Activated T-helper 2 cell treated with anti-CD3 and anti-CD28 coated beads, Interferon-gamma antibody, Interleukin-2, Interleukin-4, amounts not matched to agents 10 μg/mL and 5 μg/mL and 100 μg/mL, durations not matched to agents 14 hours and 24 hours and 36 hours (primary cell): ENCODE results near the gene FGD5. TPM values are rescaled to one million over a fixed set of nuclear protein-coding genes. Genes with fewer than 3 reads are reported as not detected.

Source experiments
- DNase-seq: peaks from one replicate; pipeline ENCODE4 v3.0.0; 2021; ENCODE audit warnings: low spot score
- H3K27ac Mint-ChIP-seq: one replicate; pipeline ENCODE4 v1.8.0; 2021; ENCODE audit warnings: mixed read lengths
- H3K27me3 Mint-ChIP-seq: one replicate; pipeline ENCODE4 v1.8.0; 2021; ENCODE audit warnings: low read depth, mixed read lengths
- H3K36me3 Mint-ChIP-seq: one replicate; pipeline ENCODE4 v1.8.0; 2021; ENCODE audit warnings: low read depth, mixed read lengths
- H3K4me1 Mint-ChIP-seq: one replicate; pipeline ENCODE4 v1.8.0; 2021; ENCODE audit warnings: low read depth, mixed read lengths
- H3K4me3 Mint-ChIP-seq: one replicate; pipeline ENCODE4 v1.8.0; 2021; ENCODE audit warnings: low read depth, mild to moderate bottlenecking, moderate library complexity, mixed read lengths
- H3K9me3 Mint-ChIP-seq: one replicate; pipeline ENCODE4 v1.8.0; 2021; ENCODE audit warnings: mixed read lengths
- intact Hi-C: fragments of 100-400 bp; cut with micrococcal nuclease; formaldehyde crosslinking; loops from one replicate; pipeline ENCODE4 v1.15.1; 2023
- total RNA-seq: library from RNA; stranded (reverse); gene quantifications from 2 replicates; pipeline ENCODE4 v1.2.3, GENCODE V29; 2022

The FGD5 gene
- total RNA-seq, 1 donor from 2014 or later = 0.09 TPM

GRCh38 chr3:14907043-14907966, 88.5 kb downstream of the FGD5 start:
- intact Hi-C loops = no loop called here
- peaks cover 5% of the 10 kb centered on the region for H3K27me3 Mint-ChIP-seq
- no peak for DNase-seq
- no peak overlapping the region for H3K4me3 Mint-ChIP-seq
- no peak overlapping the region for H3K27ac Mint-ChIP-seq
- H3K36me3 Mint-ChIP-seq = no peaks in the 10 kb centered on the region
- no peaks in the 10 kb centered on the region for H3K4me1 Mint-ChIP-seq
- peaks cover 5% of the 10 kb centered on the region for H3K9me3 Mint-ChIP-seq

- H3K4me1 Mint-ChIP-seq = no peaks in the 10 kb centered on the region
- H3K9me3 Mint-ChIP-seq = peaks cover 5% of the 10 kb centered on the region
- no peak overlapping the region for H3K4me3 Mint-ChIP-seq
- intact Hi-C loops = no loop called here
- peaks cover 5% of the 10 kb centered on the region for H3K27me3 Mint-ChIP-seq
- no peak for DNase-seq
- no peaks in the 10 kb centered on the region for H3K36me3 Mint-ChIP-seq
- H3K27ac Mint-ChIP-seq = no peak overlapping the region
Observed at GRCh38 chr3:14909250-14909649, 90.5 kb downstream of the FGD5 start.

GRCh38 chr3:14911651-14912050, 92.9 kb downstream of the FGD5 start:
- no peak for DNase-seq
- H3K36me3 Mint-ChIP-seq = no peaks in the 10 kb centered on the region
- no peaks in the 10 kb centered on the region for H3K9me3 Mint-ChIP-seq
- no peak overlapping the region for H3K4me3 Mint-ChIP-seq
- no peaks in the 10 kb centered on the region for H3K27me3 Mint-ChIP-seq
- H3K4me1 Mint-ChIP-seq = no peaks in the 10 kb centered on the region
- H3K27ac Mint-ChIP-seq = no peak overlapping the region
- intact Hi-C loops = no loop called here

GRCh38 chr3:14913071-14913925, 94.5 kb downstream of the FGD5 start:
- intact Hi-C loops = no loop called here
- no peaks in the 10 kb centered on the region for H3K27me3 Mint-ChIP-seq
- no peak for DNase-seq
- H3K9me3 Mint-ChIP-seq = no peaks in the 10 kb centered on the region
- no peaks in the 10 kb centered on the region for H3K36me3 Mint-ChIP-seq
- no peak overlapping the region for H3K27ac Mint-ChIP-seq
- H3K4me1 Mint-ChIP-seq = no peaks in the 10 kb centered on the region
- no peak overlapping the region for H3K4me3 Mint-ChIP-seq

GRCh38 chr3:14913926-14914778, 95.4 kb downstream of the FGD5 start:
- Mint-ChIP-seq H3K4me3 (no peak overlapping the region), H3K27ac (no peak overlapping the region), H3K36me3 (no peaks in the 10 kb centered on the region), H3K9me3 (no peaks in the 10 kb centered on the region), H3K4me1 (no peaks in the 10 kb centered on the region), H3K27me3 (no peaks in the 10 kb centered on the region)
- intact Hi-C loops = no loop called here
- DNase-seq = no peak

GRCh38 chr3:14914779-14915117, 96.0 kb downstream of the FGD5 start:
- no peaks in the 10 kb centered on the region for H3K36me3 Mint-ChIP-seq
- no peak overlapping the region for H3K27ac Mint-ChIP-seq
- intact Hi-C loops = no loop called here
- no peak overlapping the region for H3K4me3 Mint-ChIP-seq
- no peaks in the 10 kb centered on the region for H3K9me3 Mint-ChIP-seq
- no peaks in the 10 kb centered on the region for H3K4me1 Mint-ChIP-seq
- DNase-seq = no peak
- H3K27me3 Mint-ChIP-seq = no peaks in the 10 kb centered on the region

- no peak overlapping the region for H3K4me3 Mint-ChIP-seq
- H3K36me3 Mint-ChIP-seq = no peaks in the 10 kb centered on the region
- H3K27ac Mint-ChIP-seq = no peak overlapping the region
- no peaks in the 10 kb centered on the region for H3K4me1 Mint-ChIP-seq
- no peak for DNase-seq
- intact Hi-C loops = no loop called here
- no peaks in the 10 kb centered on the region for H3K27me3 Mint-ChIP-seq
- no peaks in the 10 kb centered on the region for H3K9me3 Mint-ChIP-seq
Observed at GRCh38 chr3:14915636-14916222, 97.0 kb downstream of the FGD5 start.

- no peaks in the 10 kb centered on the region for H3K36me3 Mint-ChIP-seq
- H3K27me3 Mint-ChIP-seq = no peaks in the 10 kb centered on the region
- intact Hi-C loops = no loop called here
- H3K27ac Mint-ChIP-seq = no peak overlapping the region
- DNase-seq = no peak
- H3K4me3 Mint-ChIP-seq = no peak overlapping the region
- no peaks in the 10 kb centered on the region for H3K4me1 Mint-ChIP-seq
- no peaks in the 10 kb centered on the region for H3K9me3 Mint-ChIP-seq
Observed at GRCh38 chr3:14918356-14918860, 99.6 kb downstream of the FGD5 start.

GRCh38 chr3:14920536-14920935, 101.8 kb downstream of the FGD5 start:
- H3K9me3 Mint-ChIP-seq = no peaks in the 10 kb centered on the region
- no peaks in the 10 kb centered on the region for H3K4me1 Mint-ChIP-seq
- H3K36me3 Mint-ChIP-seq = no peaks in the 10 kb centered on the region
- DNase-seq = no peak
- no peaks in the 10 kb centered on the region for H3K27me3 Mint-ChIP-seq
- H3K27ac Mint-ChIP-seq = no peak overlapping the region
- intact Hi-C loops = loop anchor here (2.0 to 5.0 kb wide), 3 partner anchors 130 to 658 kb away; no protein-coding TSS in a partner anchor
- no peak overlapping the region for H3K4me3 Mint-ChIP-seq

GRCh38 chr3:14921034-14921616, 102.4 kb downstream of the FGD5 start:
- peak; percentile 67 for DNase-seq
- no peak overlapping the region for H3K4me3 Mint-ChIP-seq
- H3K36me3 Mint-ChIP-seq = no peaks in the 10 kb centered on the region
- H3K4me1 Mint-ChIP-seq = no peaks in the 10 kb centered on the region
- intact Hi-C loops = loop anchor here (1.0 to 5.0 kb wide), 4 partner anchors 130 to 659 kb away; no protein-coding TSS in a partner anchor
- no peaks in the 10 kb centered on the region for H3K27me3 Mint-ChIP-seq
- H3K9me3 Mint-ChIP-seq = no peaks in the 10 kb centered on the region
- H3K27ac Mint-ChIP-seq = no peak overlapping the region

GRCh38 chr3:14921811-14922705, 103.3 kb downstream of the FGD5 start:
- intact Hi-C loops = loop anchor here (1.0 to 5.0 kb wide), 4 partner anchors 131 to 660 kb away; no protein-coding TSS in a partner anchor
- no peak overlapping the region for H3K27ac Mint-ChIP-seq
- no peaks in the 10 kb centered on the region for H3K36me3 Mint-ChIP-seq
- no peaks in the 10 kb centered on the region for H3K9me3 Mint-ChIP-seq
- no peaks in the 10 kb centered on the region for H3K4me1 Mint-ChIP-seq
- H3K4me3 Mint-ChIP-seq = no peak overlapping the region
- DNase-seq = no peak
- H3K27me3 Mint-ChIP-seq = no peaks in the 10 kb centered on the region
